Heart right ventricle (tissue), 16 donors: ENCODE results near the gene CSRP1. TPM values are rescaled to one million over a fixed set of nuclear protein-coding genes. Genes with fewer than 3 reads are reported as not detected.

ENCODE experiments used
- ATAC-seq, 8 donors: fragments of 200-7000 bp; cut with Tn5 transposase; one replicate each; pipeline ENCODE4 v1.9.1; 2020; ENCODE audit warnings: mild to moderate bottlenecking in 8 of 8, moderate library complexity in 8 of 8, moderate number of reproducible peaks in 1 of 8
- DNase-seq, 2 donors: peaks; one replicate each; pipeline ENCODE4 v3.0.0-alpha.2; 2020
- H3K27ac ChIP-seq, 10 donors: fragments of 200-600 bp; sonication (generic) in 2 of 10; one replicate each; pipeline versions ENCODE4 v1.5.0 to v1.8.0; 2020 to 2022; ENCODE audit warnings: mild to moderate bottlenecking in 3 of 10
- H3K27me3 ChIP-seq, 7 donors: fragments of 200-600 bp; one replicate each; pipeline ENCODE4 v1.8.0; 2021 to 2022; ENCODE audit warnings: mild to moderate bottlenecking in 2 of 7
- H3K36me3 ChIP-seq, 9 donors: fragments of 200-600 bp; sonication (generic) in 1 of 9; one replicate each; pipeline versions ENCODE4 v1.5.0 to v1.8.0; 2020 to 2022; ENCODE audit warnings: mild to moderate bottlenecking in 2 of 9
- H3K4me1 ChIP-seq, 9 donors: fragments of 200-600 bp; sonication (generic) in 1 of 9; one replicate each; pipeline versions ENCODE4 v1.5.0 to v1.8.0; 2020 to 2022; ENCODE audit warnings: mild to moderate bottlenecking in 4 of 9
- H3K4me3 ChIP-seq, 10 donors: fragments of 200-600 bp; sonication (generic) in 2 of 10; one replicate each; pipeline versions ENCODE4 v1.5.0 to v1.8.0; 2020 to 2022; ENCODE audit warnings: mild to moderate bottlenecking in 7 of 10, moderate library complexity in 2 of 10
- H3K9me3 ChIP-seq, 11 donors: fragments of 200-600 bp in 10 of 11; sonication (generic) in 2 of 11; one replicate each; pipeline versions ENCODE4 v1.5.0 to v1.8.0; 2013 to 2022; ENCODE audit warnings: mild to moderate bottlenecking in 2 of 11, control low read depth in 1 of 11, moderate library complexity in 1 of 11
- CTCF ChIP-seq, 9 donors: fragments of 200-600 bp; sonication (generic) in 2 of 9; IDR thresholded peaks; one replicate each; pipeline versions ENCODE4 v1.5.0 to v1.8.0; 2021 to 2022; ENCODE audit warnings: antibody characterized with exemption in 9 of 9, mild to moderate bottlenecking in 5 of 9, moderate library complexity in 1 of 9
- WGBS, 2 donors: extraction: QIAGEN DNeasy Blood & Tissue Kit; methylation state at CpG; one replicate each; pipeline ENCODE4 v1.1.7; 2013; ENCODE audit warnings: inconsistent platforms in 1 of 2; 5-methylcytosine and 5-hydroxymethylcytosine counted together
- intact Hi-C, 10 donors: fragments of 100-400 bp; cut with DNase I; formaldehyde crosslinking; loops; one replicate each; pipeline versions ENCODE4 v1.11.1 to v1.14.2; 2022
- polyA plus RNA-seq, 2 donors: library from polyadenylated mRNA; stranded (reverse); fragments of 200-250 nt; gene quantifications; one replicate each; pipeline ENCODE4 v1.2.3, GENCODE V29; 2013
- total RNA-seq, 10 donors: library from RNA; stranded (reverse); fragmentation: NEBNext Ultra II Directional in 3 of 10; extraction: Animal tissue kit (Norgen Biotek cat#: 25700) in 3 of 10; gene quantifications; one replicate each; pipeline versions ENCODE4 v1.2.1 to v1.2.4, GENCODE V29; 2021 to 2023
- donor health status: Arrhythmogenic right ventricular cardiomyopathy.
- donor health status: ischemic (EF 13 %, LVEDD 7.1; RV severe dilation, severe dysfunction).
- donor health status: healthy with polysubstance abuse.
- donor health status: DM: no; HTN: yes; CAD: no.
- donor health status: DM: no; HTN: no; CAD: no.
- donor health status: ischemic (EF 25% LVEDD 6.9; RV normal size, moderate dysfunction).
- donor health status: ischemic (EF 25% LVEDD 5.7; RV mildly dilated, moderate dysfunction).
- donor health status: healthy.
- donor health status: DM: yes; HTN: yes; CAD: no.
- donor health status: Ischemic cardiomyopathy.
- donor health status: ischemic (EF 35%, LVEDD 5.7; RV mildly dilated, moderate dysfunction).
- donor health status: nonischemic (EF 11% LVEDD 7.7; RV severe dilation, severe dysfunction).
- donor health status: DM: yes; HTN: yes; CAD: no.
- donor health status: PGD.
- donor health status: ischemic (EF 29% LVEDD 5.4; RV normal size, mild dysfunction).
- donor health status: nonischemic (EF 23%, LVEDD 6.1; RV moderate dilation, normal function).

CSRP1 gene
- total and polyA plus RNA-seq, 12 donors: 48.1 to 104 (median 67.7) TPM

GRCh38 chr1:201457508-201457960 is 49.4 kb downstream of the CSRP1 start:
- ATAC-seq (no peak), DNase-seq (no peak)
- no peaks in the 10 kb centered on the region for H3K36me3 ChIP-seq
- no peak for TF ChIP-seq CTCF (IDR thresholded peaks at IDR 0.05)
- peak overlapping the region in 8 of 10 donors; percentile 31 to 81 (median 66) for H3K27ac ChIP-seq
- no peaks in the 10 kb centered on the region for H3K27me3 ChIP-seq
- intact Hi-C loops: no loop called here
- H3K4me1 ChIP-seq: peaks cover 3 to 57% (median 42%) of the 10 kb centered on the region in 9 donors
- H3K9me3 ChIP-seq: peaks cover 0 to 3% (median 0%) of the 10 kb centered on the region in 11 donors
- H3K4me3 ChIP-seq: no peak overlapping the region
- WGBS, 2 donors: 60 to 62% methylated on average over 4 of the region's 4 CpGs

DNA sequence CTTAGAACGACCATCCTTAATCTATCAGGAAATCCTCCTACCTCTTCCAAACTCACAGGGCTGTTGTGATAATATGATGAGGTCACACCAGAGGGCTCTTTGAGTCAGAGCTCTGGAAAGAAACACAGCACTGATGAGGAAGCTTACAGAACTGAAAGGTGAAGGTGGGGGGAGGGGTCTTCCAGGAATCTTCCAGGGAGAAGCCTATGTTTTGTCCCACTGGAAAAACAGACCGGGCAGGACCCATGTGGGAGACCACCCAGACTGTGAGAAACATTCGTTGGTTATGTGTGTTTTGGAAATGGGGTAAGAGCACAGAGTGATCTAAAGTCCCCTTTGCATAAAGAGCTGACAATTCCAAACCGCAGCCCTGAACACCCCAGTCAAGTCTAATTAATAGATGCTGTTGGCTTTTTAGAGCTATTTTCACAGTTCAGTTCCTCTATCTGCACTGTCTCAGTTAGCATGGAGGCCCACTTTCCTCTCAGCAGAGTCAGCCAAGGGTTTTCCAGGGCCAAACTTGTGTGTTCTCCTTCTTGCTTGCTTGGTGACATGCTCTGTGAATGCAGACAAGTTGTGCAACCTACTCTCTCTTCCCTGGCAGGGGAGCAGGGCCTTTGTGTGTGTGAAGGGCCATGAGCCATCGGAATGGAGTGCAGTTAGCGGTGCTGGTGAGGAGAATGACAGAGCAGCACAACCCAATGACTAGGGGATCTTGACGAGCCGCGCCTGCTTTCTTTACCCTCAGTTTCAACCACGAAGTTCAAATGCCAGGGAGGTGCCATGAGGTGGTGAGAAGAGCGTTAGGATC is 50.2 kb downstream of the CSRP1 start:
- peak overlapping the region in 9 of 10 donors; percentile 31 to 81 (median 66) for H3K27ac ChIP-seq
- H3K4me1 ChIP-seq: peaks cover 0 to 49% (median 38%) of the 10 kb centered on the region in 9 donors
- no peak for TF ChIP-seq CTCF (IDR thresholded peaks at IDR 0.05)
- DNase-seq: peak; percentile 43 to 59
- H3K4me3 ChIP-seq: no peak overlapping the region
- H3K27me3 ChIP-seq: no peaks in the 10 kb centered on the region
- WGBS, 2 donors: 69 to 72% methylated on average over 11 of the region's 11 CpGs
- ATAC-seq: peak; percentile 38 to 77 (median 62)
- intact Hi-C loops: no loop called here
- H3K9me3 ChIP-seq: peaks cover 0 to 3% (median 0%) of the 10 kb centered on the region in 11 donors
- no peaks in the 10 kb centered on the region for H3K36me3 ChIP-seq

- Histone ChIP-seq H3K27ac (peak overlapping the region in 1 of 10 donors; percentile 56), H3K9me3 (peaks cover 0 to 3% (median 0%) of the 10 kb centered on the region in 11 donors), H3K36me3 (no peaks in the 10 kb centered on the region), H3K27me3 (no peaks in the 10 kb centered on the region), H3K4me1 (peaks cover 0 to 49% (median 40%) of the 10 kb centered on the region in 9 donors), H3K4me3 (no peak overlapping the region)
- intact Hi-C loops: no loop called here
- no peak for TF ChIP-seq CTCF (IDR thresholded peaks at IDR 0.05)
- ATAC-seq (no peak), DNase-seq (no peak)
- 68 to 76% methylated on average over 6 of the region's 6 CpGs for WGBS, 2 donors
Observed at GRCh38 chr1:201455098-201455497, 51.8 kb downstream of the CSRP1 start.

DNA sequence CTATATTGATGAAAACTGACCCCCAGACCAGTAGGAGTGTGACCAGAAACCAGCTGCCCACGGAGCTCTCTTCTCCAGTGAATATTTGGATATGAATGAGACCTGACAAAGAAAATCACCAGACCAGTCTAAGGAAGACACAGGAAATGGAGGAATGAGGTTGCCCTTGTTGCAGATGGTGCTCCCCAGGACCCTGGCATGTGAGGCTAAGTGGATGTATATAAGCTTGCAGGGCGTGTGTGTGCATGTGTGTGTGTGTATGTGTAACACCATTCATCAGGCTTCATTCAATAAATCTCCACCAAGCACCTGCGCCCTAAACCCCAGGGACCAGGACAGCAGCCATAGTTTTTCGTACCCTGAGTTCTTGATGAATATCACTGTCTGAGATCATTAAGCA is 52.3 kb downstream of the CSRP1 start:
- WGBS, 2 donors: 85 to 89% methylated on average over 4 of the region's 4 CpGs
- Histone ChIP-seq H3K27me3 (no peaks in the 10 kb centered on the region), H3K27ac (no peak overlapping the region), H3K9me3 (peaks cover 0 to 3% (median 0%) of the 10 kb centered on the region in 11 donors), H3K4me1 (peaks cover 3 to 51% (median 45%) of the 10 kb centered on the region in 9 donors), H3K4me3 (no peak overlapping the region), H3K36me3 (no peaks in the 10 kb centered on the region)
- no peak for TF ChIP-seq CTCF (IDR thresholded peaks at IDR 0.05)
- no peak for DNase-seq
- ATAC-seq: no peak
- intact Hi-C loops: loop anchor here in 1 of 10 donors (5.0 kb wide), 1 partner anchor 58 kb away; no protein-coding TSS in a partner anchor
